GM18520 (cell line): ENCODE results near the gene LILRA6.
"Not testable (repeated sequence)": the region's sequence is repeated elsewhere in the genome, so short reads cannot be mapped to it uniquely, and the experiment has no call there.

Experiments
- ATAC-seq: cut with Tn5 transposase; IDR thresholded peaks from one replicate; pipeline ENCODE4 v1.9.1; 2021; ENCODE audit not compliant: unreplicated experiment

The LILRA6 gene

GRCh38 chr19:54233941-54234340, 8.6 kb downstream of the LILRA6 start:
- ATAC-seq, result no peak

DNA sequence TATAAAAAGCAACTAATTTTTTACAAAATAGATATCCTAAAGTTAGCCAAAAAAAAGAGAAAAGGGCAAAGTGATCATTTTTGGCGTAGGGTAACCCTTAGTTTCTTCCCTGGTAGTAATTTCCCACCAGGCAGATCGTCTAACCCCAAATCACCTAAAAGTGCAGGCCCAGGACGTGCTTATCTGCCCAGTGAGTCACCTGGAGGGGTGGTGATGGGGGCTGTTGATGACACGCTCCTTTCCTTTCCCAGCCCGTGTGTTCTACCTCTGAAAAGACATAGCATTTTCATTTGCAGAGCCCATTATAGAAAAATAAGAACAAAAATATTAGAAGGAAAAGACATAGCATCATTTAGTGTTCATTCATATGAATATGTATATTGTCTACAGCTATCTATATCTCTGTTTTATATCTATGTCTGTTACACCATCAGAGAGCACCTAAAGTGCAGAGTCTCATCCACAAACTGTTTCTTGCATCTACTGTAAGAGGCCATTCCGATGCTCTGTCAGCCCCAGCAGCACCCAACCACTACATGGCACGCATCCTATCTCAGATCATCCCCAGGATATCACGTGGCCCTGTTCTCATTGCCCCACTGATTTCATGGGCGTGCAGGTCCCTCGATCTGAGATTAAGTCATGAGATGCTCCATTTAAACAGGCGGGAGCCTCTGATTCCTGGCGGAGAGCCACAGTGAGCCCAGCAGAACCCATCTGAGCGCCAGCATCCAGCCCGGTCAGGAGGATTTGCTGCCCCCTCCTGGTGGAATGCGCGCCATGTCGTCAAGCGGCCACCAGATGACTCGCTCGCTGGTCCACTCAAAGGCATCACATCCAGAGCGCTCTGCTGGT, 11.3 kb downstream of the LILRA6 start:
- ATAC-seq, result no peak

DNA sequence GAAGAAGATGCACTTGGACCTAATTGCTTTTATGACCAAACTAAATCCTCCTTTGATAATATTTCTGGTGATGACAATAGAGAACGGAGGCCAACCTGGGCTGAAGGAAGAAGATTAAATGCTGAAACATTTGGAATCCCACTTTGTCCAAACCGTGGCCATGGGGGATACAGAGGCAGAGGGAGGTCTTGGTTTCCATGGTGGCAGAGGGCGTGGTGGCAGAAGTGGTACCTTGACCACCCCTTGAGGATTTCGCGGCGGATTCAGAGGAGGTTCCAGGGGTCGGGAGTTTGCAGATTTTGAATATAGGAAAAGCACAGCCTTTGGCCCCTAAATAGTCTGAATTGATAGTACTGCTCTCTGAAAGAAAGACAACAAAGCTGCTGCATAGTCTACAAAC, 12.6 kb downstream of the LILRA6 start:
- ATAC-seq, result no peak

DNA sequence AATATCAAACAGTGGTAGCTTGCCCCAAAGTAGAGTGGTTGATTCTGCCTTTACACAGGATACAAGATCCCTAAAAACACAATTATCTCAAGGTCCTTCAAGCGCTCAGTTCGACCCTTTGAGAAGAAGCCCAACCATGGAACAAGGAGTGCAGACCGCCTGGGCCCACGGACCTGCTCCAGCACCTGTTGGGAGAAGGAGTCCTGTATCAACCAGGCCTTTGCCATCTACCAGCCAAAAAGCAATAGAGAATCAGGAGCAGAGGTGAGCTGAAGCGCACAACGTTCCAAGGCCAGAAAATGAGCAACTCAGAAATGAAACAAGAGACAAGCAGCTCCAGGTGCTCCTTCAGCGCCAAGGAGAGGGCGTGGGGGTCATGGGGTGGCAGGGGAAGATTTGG, 13.4 kb downstream of the LILRA6 start:
- ATAC-seq, result no peak

- not testable (repeated sequence) for ATAC-seq
These were observed 18.0 kb downstream of the LILRA6 start for GRCh38 chr19:54224619-54225018.

GRCh38 chr19:54223937-54224281, 18.7 kb downstream of the LILRA6 start:
- ATAC-seq, result not testable (repeated sequence)

- not testable (repeated sequence) for ATAC-seq
These were observed 19.2 kb downstream of the LILRA6 start for GRCh38 chr19:54223277-54223936.

GRCh38 chr19:54222474-54223276, 19.9 kb downstream of the LILRA6 start, which contains the start of gene LILRB3:
LILRB3 (minus strand) TSS chr19:54223007; CDS start chr19:54222976, 31 bp downstream.
- ATAC-seq, result not testable (repeated sequence)

DNA sequence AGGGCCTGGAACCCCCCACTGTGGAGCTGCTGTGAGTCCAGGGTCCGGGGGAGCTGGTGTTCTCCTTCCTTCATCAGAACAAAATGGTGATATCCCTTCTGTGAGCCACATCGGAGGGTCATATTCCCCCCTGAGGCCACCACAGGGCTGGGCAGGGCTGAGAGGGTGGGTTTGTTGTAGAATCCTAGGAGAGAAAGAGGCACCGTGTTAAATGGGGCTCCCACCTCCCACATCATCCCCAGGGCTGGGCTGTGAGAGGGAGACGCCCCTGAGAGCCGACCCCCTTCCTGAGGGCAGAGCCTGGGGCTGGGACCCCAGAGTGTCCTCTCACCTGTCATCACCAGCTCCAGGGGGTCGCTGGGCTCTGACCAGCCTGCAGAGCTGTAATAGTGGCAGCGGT, 20.6 kb downstream of the LILRA6 start:
- ATAC-seq, result not testable (repeated sequence)

- ATAC-seq, result not testable (repeated sequence)
These were observed 22.9 kb downstream of the LILRA6 start for GRCh38 chr19:54219702-54220101.

- ATAC-seq, result no peak
These were observed 23.5 kb downstream of the LILRA6 start for GRCh38 chr19:54218960-54219661.

GRCh38 chr19:54218259-54218658, 24.3 kb downstream of the LILRA6 start:
- no peak for ATAC-seq

GRCh38 chr19:54217517-54218247, 24.9 kb downstream of the LILRA6 start:
- not testable (repeated sequence) for ATAC-seq

DNA sequence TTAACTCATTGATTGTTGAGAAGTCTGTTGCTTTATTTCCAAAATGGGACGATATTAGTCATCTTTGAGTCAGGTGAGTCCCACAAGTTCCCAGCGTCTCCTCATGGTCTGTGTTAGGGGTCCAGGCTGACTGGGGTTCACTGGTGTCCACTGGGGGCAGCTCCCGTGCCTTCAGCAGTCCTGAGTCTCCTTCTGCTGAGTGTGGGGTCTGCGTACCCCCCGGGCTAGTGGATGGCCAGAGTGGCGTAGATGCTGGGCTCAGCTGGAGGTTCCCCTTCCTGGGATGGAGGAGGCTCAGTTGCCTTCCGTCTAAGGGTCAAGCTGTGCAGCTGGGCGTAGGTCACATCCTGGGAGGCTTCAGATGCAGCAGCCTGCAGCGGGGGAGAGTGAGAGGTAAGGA, 25.7 kb downstream of the LILRA6 start:
- ATAC-seq, result no peak

DNA sequence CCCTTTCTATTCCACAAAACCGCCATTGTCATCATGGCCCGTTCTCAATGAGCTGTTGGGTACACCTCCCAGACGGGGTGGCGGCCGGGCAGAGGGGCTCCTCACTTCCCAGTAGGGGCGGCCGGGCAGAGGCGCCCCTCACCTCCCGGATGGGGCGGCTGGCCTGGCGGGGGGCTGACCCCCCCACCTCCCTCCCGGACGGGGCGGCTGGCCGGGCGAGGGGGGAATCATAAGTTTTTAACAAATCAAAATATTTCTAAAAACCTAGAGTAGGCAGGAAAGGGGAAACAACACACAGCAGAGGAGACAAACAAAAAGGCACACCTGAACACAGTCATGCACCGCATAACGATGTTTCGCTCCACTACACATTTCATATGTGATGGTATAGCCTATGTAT, 27.9 kb downstream of the LILRA6 start:
- not testable (repeated sequence) for ATAC-seq

GRCh38 chr19:54214217-54214616, 28.4 kb downstream of the LILRA6 start:
- ATAC-seq, result not testable (repeated sequence)

DNA sequence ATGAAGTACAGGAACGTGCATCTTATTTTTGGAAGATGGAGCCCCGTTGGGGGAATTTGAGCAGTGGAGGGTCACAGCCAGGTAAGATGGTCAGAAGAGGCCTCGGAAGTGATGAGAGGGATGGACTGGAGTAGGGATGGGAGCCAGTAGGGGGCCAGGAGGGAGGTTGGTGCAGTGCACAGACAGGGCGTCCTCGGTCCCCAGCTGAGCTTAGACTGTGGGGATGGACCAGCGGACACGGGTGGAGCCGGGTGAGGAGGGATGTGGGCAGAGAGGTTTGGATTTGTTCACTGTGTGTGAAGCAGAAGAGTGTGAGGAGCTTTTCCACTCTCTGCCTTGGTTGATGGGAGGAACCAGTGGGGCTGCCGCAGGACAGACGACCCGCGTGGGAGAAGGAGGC, 31.4 kb downstream of the LILRA6 start:
- ATAC-seq, result no peak

DNA sequence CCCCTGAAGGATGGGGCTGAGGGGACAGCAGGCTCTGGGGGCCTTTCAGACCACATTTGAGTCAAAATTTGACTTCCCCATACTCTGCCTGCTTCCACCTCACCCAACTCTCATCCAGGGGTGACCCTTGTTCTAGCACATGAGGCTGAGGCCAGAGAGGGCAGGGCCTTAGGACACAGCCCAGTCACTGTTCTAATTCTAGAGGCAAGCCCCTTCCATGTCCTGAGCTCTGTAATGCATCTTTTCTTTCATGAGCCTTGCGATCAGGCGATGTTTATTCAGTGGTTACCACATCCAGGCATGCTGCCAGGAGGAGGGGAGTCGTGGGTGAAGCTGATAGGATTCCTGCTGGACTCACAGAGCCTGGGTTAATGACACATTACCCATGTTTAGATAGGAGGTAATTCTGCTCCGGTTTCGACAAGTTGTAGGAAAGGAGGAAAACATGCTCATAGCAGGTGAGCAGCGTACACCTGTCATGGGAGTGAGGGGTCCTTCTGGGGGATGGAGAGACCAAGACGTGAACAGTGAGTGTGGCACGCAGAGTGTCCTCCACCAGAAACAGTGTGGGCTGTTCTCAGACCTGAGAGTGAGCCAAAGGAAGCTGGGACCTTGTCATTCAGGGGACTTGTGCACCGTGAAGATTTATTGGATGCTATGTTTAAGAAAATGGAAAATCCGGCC, 32.6 kb downstream of the LILRA6 start:
- no peak for ATAC-seq

DNA sequence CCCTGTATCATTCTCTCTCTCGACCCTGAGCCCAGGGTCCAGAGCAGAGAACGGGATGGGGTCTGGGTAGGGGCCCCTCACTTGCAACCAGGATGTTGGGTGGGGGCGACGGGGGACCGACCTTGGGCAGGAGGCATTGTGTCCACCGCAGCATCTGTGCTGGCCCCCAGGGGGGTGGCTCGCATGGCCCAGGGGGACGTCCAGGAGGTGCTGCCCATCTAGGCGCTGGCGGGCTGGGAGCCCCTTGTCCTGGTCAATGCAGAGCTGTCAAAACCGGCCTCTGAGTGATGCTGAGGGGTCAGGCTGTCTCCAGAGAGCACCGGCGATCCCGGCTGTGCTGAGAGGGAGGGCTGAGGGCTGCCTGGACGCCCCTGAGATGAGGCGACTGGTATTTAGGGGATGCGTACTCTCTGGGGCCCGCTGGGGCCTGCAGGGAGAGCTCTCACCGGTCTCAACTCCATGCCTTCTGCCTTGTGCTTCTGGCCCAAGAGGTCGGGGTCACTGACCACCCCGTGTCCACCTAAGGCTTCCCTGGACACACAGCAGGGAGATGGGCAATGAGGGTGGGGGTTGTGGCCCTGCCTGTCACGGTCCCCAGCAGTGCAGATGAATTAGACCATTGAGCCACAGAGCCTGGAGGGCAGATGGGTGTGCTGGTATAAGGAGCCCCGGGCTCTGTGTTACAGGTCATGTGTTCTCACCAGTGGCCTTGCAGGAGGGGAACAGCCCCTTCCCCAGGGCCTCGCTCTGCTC, 33.4 kb downstream of the LILRA6 start:
- no peak for ATAC-seq
